Endodermal cell (in vitro differentiated cells): ENCODE results near the gene TMEM164. TPM values are rescaled to one million over a fixed set of nuclear protein-coding genes. Genes with fewer than 3 reads are reported as not detected.

Source experiments
- DNase-seq: peaks from one replicate; pipeline ENCODE4 v3.0.0-alpha.2; 2017
- H3K27ac ChIP-seq: 2 replicates; pipeline ENCODE4 v1.5.1; 2013; ENCODE audit warnings: mild to moderate bottlenecking, low read depth, low read length, moderate library complexity
- H3K27me3 ChIP-seq: 2 replicates; pipeline ENCODE4 v1.6.1; 2013; ENCODE audit warnings: mild to moderate bottlenecking, low read length, moderate library complexity; ENCODE audit not compliant: insufficient read depth, control insufficient read depth, poor library complexity, severe bottlenecking
- H3K36me3 ChIP-seq: 2 replicates; pipeline ENCODE4 v1.7.0; 2013; ENCODE audit warnings: mild to moderate bottlenecking, low read length, moderate library complexity; ENCODE audit not compliant: control insufficient read depth, insufficient read depth
- H3K4me1 ChIP-seq: one replicate; pipeline ENCODE4 v1.7.0; 2013; ENCODE audit warnings: low read length; ENCODE audit not compliant: control insufficient read depth, insufficient read depth
- H3K4me3 ChIP-seq: 2 replicates; pipeline ENCODE4 v1.5.1; 2013; ENCODE audit warnings: mild to moderate bottlenecking, low read length, moderate library complexity
- H3K9ac ChIP-seq: 2 replicates; pipeline ENCODE4 v1.6.1; 2013; ENCODE audit warnings: mild to moderate bottlenecking, low read length, moderate library complexity; ENCODE audit not compliant: poor library complexity, severe bottlenecking; ENCODE audit errors: extremely low read depth
- H3K9me3 ChIP-seq: 2 replicates; pipeline ENCODE4 v1.6.1; 2013; ENCODE audit warnings: mild to moderate bottlenecking, low read length, moderate library complexity; ENCODE audit not compliant: control insufficient read depth
- H3K27ac Mint-ChIP-seq: 2 replicates; pipeline ENCODE4 v1.8.0; 2020; ENCODE audit warnings: mixed read lengths
- H3K27me3 Mint-ChIP-seq: 2 replicates; pipeline ENCODE4 v1.8.0; 2021; ENCODE audit warnings: mild to moderate bottlenecking, mixed read lengths; ENCODE audit not compliant: insufficient read depth
- H3K36me3 Mint-ChIP-seq: 2 replicates; pipeline ENCODE4 v1.8.0; 2020; ENCODE audit warnings: low read depth, mixed read lengths
- H3K4me1 Mint-ChIP-seq: 2 replicates; pipeline ENCODE4 v1.8.0; 2020; ENCODE audit warnings: mixed read lengths
- H3K4me3 Mint-ChIP-seq: 2 replicates; pipeline ENCODE4 v1.8.0; 2020; ENCODE audit warnings: mild to moderate bottlenecking, moderate library complexity, mixed read lengths
- H3K9me3 Mint-ChIP-seq: 2 replicates; pipeline ENCODE4 v1.8.0; 2020; ENCODE audit warnings: mild to moderate bottlenecking, mixed read lengths
- WGBS, 2 experiments: methylation state at CpG; one replicate each; pipeline versions ENCODE4 v1.1.5 to v1.1.7; 2013; ENCODE audit warnings: missing lambda C conversion rate in 2 of 2, mixed read lengths in 1 of 2; ENCODE audit not compliant: insufficient coverage in 1 of 2, insufficient read length in 1 of 2; 5-methylcytosine and 5-hydroxymethylcytosine counted together
- total RNA-seq, 2 donors: library from RNA; stranded (reverse); fragmentation: NEBNext Ultra II Directional in 1 of 2; extraction: Animal tissue kit (Norgen Biotek cat#: 25700) in 1 of 2; gene quantifications; 2 replicates in 1 of 2; 3 replicates in 1 of 2; pipeline ENCODE4 v1.2.1, GENCODE V29; 2021
- TF ChIP-seq, protein P1 (sequence below): fragments of 200-600 bp; sonication (generic); conservative IDR thresholded peaks from 2 replicates; pipeline ENCODE4 v1.5.0; 2021; ENCODE audit warnings: antibody characterized with exemption, mild to moderate bottlenecking

The TMEM164 gene
- total RNA-seq, 2 donors from 2014 or later, result 30.4 to 50.7 TPM

- 82 to 100% methylated on average over 4 to 5 of the region's 6 CpGs for WGBS, 2 experiments
- Mint-ChIP-seq H3K36me3 (peaks cover 16% of the 10 kb centered on the region), H3K9me3 (peaks cover 2% of the 10 kb centered on the region), H3K4me1 (peaks cover 9% of the 10 kb centered on the region), H3K4me3 (no peak overlapping the region), H3K27ac (no peak overlapping the region), H3K27me3 (no peaks in the 10 kb centered on the region)
- Histone ChIP-seq H3K9me3 (no peaks in the 10 kb centered on the region), H3K36me3 (peaks cover 3% of the 10 kb centered on the region), H3K9ac (no peak overlapping the region), H3K4me3 (no peak overlapping the region), H3K27ac (no peak overlapping the region), H3K27me3 (no peaks in the 10 kb centered on the region), H3K4me1 (no peaks in the 10 kb centered on the region)
- TF ChIP-seq, protein P1, sequence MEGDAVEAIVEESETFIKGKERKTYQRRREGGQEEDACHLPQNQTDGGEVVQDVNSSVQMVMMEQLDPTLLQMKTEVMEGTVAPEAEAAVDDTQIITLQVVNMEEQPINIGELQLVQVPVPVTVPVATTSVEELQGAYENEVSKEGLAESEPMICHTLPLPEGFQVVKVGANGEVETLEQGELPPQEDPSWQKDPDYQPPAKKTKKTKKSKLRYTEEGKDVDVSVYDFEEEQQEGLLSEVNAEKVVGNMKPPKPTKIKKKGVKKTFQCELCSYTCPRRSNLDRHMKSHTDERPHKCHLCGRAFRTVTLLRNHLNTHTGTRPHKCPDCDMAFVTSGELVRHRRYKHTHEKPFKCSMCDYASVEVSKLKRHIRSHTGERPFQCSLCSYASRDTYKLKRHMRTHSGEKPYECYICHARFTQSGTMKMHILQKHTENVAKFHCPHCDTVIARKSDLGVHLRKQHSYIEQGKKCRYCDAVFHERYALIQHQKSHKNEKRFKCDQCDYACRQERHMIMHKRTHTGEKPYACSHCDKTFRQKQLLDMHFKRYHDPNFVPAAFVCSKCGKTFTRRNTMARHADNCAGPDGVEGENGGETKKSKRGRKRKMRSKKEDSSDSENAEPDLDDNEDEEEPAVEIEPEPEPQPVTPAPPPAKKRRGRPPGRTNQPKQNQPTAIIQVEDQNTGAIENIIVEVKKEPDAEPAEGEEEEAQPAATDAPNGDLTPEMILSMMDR, result no peak
- no peak for DNase-seq
Observed at GRCh38 chrX:110180928-110181310, 178.0 kb downstream of the TMEM164 start.

DNA sequence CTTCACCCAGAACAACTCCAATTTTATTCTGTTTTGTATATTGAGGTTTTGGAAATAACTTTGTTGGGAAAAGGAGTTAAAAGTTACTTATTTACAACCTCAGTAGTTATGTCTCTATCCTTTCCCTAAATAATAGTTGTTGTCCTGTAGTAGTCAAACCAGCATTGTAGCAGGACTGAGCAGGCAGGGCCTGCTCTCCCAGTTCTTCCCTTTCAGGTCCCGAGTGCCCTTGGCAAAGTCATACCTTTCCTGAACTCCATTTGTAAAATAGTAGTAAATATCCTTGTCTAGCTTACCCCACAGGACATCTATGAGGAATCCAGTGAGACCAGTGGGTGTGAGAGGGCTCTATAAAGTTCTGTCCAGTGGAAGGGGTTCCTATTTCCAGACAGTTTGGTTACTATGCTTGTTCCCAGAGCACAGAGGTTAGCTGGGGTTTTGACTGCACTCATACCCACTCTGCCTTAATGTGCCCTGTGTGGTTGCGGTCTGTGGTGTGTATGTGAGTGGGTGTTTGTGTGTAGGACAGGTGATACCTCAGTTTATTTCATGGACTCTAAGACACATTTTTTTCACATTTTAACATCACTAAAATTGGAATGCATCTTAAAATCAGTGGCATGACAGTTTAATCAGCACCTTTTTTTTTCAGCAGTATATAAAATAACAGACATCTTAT lies 178.7 kb downstream of the TMEM164 start:
- Histone ChIP-seq H3K4me1 (no peaks in the 10 kb centered on the region), H3K36me3 (peaks cover 3% of the 10 kb centered on the region), H3K9ac (no peak overlapping the region), H3K27me3 (no peaks in the 10 kb centered on the region), H3K27ac (no peak overlapping the region), H3K9me3 (no peaks in the 10 kb centered on the region), H3K4me3 (no peak overlapping the region)
- no peak overlapping the region for H3K4me3 Mint-ChIP-seq
- peaks cover 9% of the 10 kb centered on the region for H3K4me1 Mint-ChIP-seq
- TF ChIP-seq, protein P1, result no peak
- peaks cover 17% of the 10 kb centered on the region for H3K36me3 Mint-ChIP-seq
- H3K27me3 Mint-ChIP-seq, result no peaks in the 10 kb centered on the region
- DNase-seq, result no peak
- no peak overlapping the region for H3K27ac Mint-ChIP-seq
- WGBS, 2 experiments, result no CpG with 5 or more reads among the region's 2 CpGs
- H3K9me3 Mint-ChIP-seq, result peaks cover 8% of the 10 kb centered on the region

DNA sequence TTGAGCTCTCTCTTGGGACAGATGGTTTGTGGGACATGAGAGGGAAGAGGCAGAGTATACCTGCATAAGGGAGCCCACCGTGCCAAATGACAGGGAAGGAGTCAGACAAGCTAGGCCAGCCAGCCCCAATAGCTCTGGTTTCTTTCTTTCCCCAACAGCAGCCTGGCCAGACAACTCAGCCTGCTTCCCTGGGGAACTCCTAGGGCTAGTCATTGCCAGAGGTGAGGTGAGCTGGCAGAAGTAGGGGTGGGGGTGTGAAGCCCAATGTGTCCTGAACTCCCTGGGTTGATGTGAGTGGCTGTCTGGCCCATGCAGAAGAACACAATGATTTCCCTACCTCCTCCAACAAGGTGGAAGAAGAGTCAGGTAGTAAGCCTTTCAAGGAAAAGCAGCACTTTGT lies 179.4 kb downstream of the TMEM164 start:
- H3K36me3 Mint-ChIP-seq, result peaks cover 23% of the 10 kb centered on the region
- no peak overlapping the region for H3K4me3 ChIP-seq
- no peaks in the 10 kb centered on the region for H3K9me3 ChIP-seq
- H3K4me1 Mint-ChIP-seq, result peaks cover 9% of the 10 kb centered on the region
- TF ChIP-seq, protein P1, result no peak
- no peaks in the 10 kb centered on the region for H3K4me1 ChIP-seq
- H3K27ac ChIP-seq, result no peak overlapping the region
- no peaks in the 10 kb centered on the region for H3K27me3 Mint-ChIP-seq
- no peaks in the 10 kb centered on the region for H3K27me3 ChIP-seq
- H3K9ac ChIP-seq, result no peak overlapping the region
- H3K36me3 ChIP-seq, result peaks cover 3% of the 10 kb centered on the region
- H3K9me3 Mint-ChIP-seq, result peaks cover 10% of the 10 kb centered on the region
- 100% methylated on average over 1 of the region's 1 CpG; no CpG with 5 or more reads in 1 of the 2 experiments for WGBS, 2 experiments
- no peak overlapping the region for H3K4me3 Mint-ChIP-seq
- no peak for DNase-seq
- H3K27ac Mint-ChIP-seq, result no peak overlapping the region
